Spleen (tissue), 11 donors: Measurements from ENCODE around the gene LMLN. TPM values are rescaled to one million over a fixed set of nuclear protein-coding genes. Genes with fewer than 3 reads are reported as not detected.
"Not testable (repeated sequence)": the region's sequence is repeated elsewhere in the genome, so short reads cannot be mapped to it uniquely, and the experiment has no call there.

Source experiments
- DNase-seq: peaks from one replicate; pipeline ENCODE4 v3.0.0-alpha.2; 2020
- H3K27ac ChIP-seq, 8 donors: fragments of 200-600 bp; sonication (generic) in 7 of 8; 1 replicate in 4 of 8; 2 replicates in 4 of 8; pipeline versions ENCODE4 v1.5.0 to v1.8.0; 2016 to 2021; ENCODE audit warnings: inconsistent platforms in 4 of 8, mild to moderate bottlenecking in 4 of 8, moderate library complexity in 1 of 8
- H3K27me3 ChIP-seq, 7 donors: fragments of 200-600 bp; sonication (generic) in 6 of 7; replicated peaks in 1 of 7; 1 replicate in 4 of 7; 2 replicates in 3 of 7; pipeline versions ENCODE4 v1.5.0 to v1.8.0; 2016 to 2021; ENCODE audit warnings: inconsistent platforms in 3 of 7, mild to moderate bottlenecking in 1 of 7
- H3K36me3 ChIP-seq, 6 donors: fragments of 200-600 bp; sonication (generic) in 5 of 6; 1 replicate in 4 of 6; 2 replicates in 2 of 6; pipeline versions ENCODE4 v1.5.0 to v1.8.0; 2016 to 2021; ENCODE audit warnings: inconsistent platforms in 2 of 6
- H3K4me1 ChIP-seq, 6 donors: fragments of 200-600 bp; sonication (generic) in 5 of 6; 1 replicate in 3 of 6; 2 replicates in 3 of 6; pipeline versions ENCODE4 v1.5.0 to v1.8.0; 2016 to 2021; ENCODE audit warnings: inconsistent platforms in 3 of 6
- H3K4me3 ChIP-seq, 8 donors: fragments of 200-600 bp; sonication (generic) in 7 of 8; 1 replicate in 4 of 8; 2 replicates in 4 of 8; pipeline versions ENCODE4 v1.5.0 to v1.8.0; 2016 to 2021; ENCODE audit warnings: inconsistent platforms in 4 of 8, mild to moderate bottlenecking in 4 of 8, moderate library complexity in 2 of 8
- H3K9me3 ChIP-seq, 8 donors: fragments of 200-600 bp; sonication (generic) in 7 of 8; 1 replicate in 4 of 8; 2 replicates in 4 of 8; pipeline versions ENCODE4 v1.5.0 to v1.8.0; 2016 to 2021; ENCODE audit warnings: inconsistent platforms in 4 of 8
- CTCF ChIP-seq, 11 experiments: fragments of 200-600 bp in 7 of 11; fragments of 450-650 bp in 4 of 11; sonication (generic) in 4 of 11; IDR thresholded peaks in 8 of 11; conservative IDR thresholded peaks in 3 of 11; 1 replicate in 7 of 11; 2 replicates in 4 of 11; pipeline versions ENCODE4 v1.4.0 to v1.8.0; 2016 to 2021; ENCODE audit warnings: antibody characterized with exemption in 11 of 11, inconsistent platforms in 4 of 11, mild to moderate bottlenecking in 1 of 11
- POLR2A ChIP-seq, 3 donors: fragments of 450-650 bp; IDR thresholded peaks; one replicate each; pipeline ENCODE4 v1.5.1; 2017; ENCODE audit warnings: antibody characterized with exemption in 3 of 3, mild to moderate bottlenecking in 1 of 3
- POLR2AphosphoS5 ChIP-seq, 3 donors: sonication (generic); formaldehyde crosslinking; IDR thresholded peaks; one replicate each; pipeline ENCODE4 v1.5.1; 2017; ENCODE audit warnings: antibody characterized with exemption in 3 of 3
- WGBS, 5 donors: extraction: QIAGEN DNeasy Blood & Tissue Kit in 3 of 5; methylation state at CpG; one replicate each; pipeline versions ENCODE4 v1.1.5 to v1.1.7; 2013 to 2018; 5-methylcytosine and 5-hydroxymethylcytosine counted together
- intact Hi-C: fragments of 100-400 bp; cut with DNase I; formaldehyde crosslinking; loops from one replicate; pipeline ENCODE4 v1.15.0; 2023; ENCODE audit warnings: low total_unique reads
- polyA plus RNA-seq, 3 donors: library from polyadenylated mRNA; stranded (reverse); fragments of 200-250 nt; gene quantifications; one replicate each; pipeline ENCODE4 v1.2.1, GENCODE V29; 2013
- total RNA-seq, 7 donors: library from RNA; depleted of rRNA in 3 of 7; stranded (reverse); fragments of >200 nt in 3 of 7; fragmentation: NEBNext Ultra II Directional in 4 of 7; extraction: Animal tissue kit (Norgen Biotek cat#: 25700) in 4 of 7; gene quantifications; one replicate each; pipeline versions ENCODE4 v1.1.0 to v1.2.1, GENCODE V29; 2016 to 2021
- donor health status: healthy with polysubstance abuse.
- donor health status: DM: no; HTN: no; CAD: no; lungs with moderate emphysema.
- donor health status: DM: no; HTN: no; CAD: no.
- donor health status: Bipolar disorder and iron deficiency.
- donor health status: healthy.
- donor health status: DM: no; HTN: no; CAD: no.
- donor health status: DM: yes; HTN: yes; CAD: no.

LMLN gene
- total and polyA plus RNA-seq, 10 donors, result 0.52 to 5.9 (median 3.2) TPM

GRCh38 chr3:197961582-197961945 is 1.5 kb downstream of the LMLN start:
- DNase-seq, result no peak
- intact Hi-C loops, result no loop called here
- Histone ChIP-seq H3K4me3 (peak overlapping the region in 2 of 8 donors; percentile 98), H3K4me1 (peaks cover 19 to 51% (median 42%) of the 10 kb centered on the region in 6 donors), H3K36me3 (peaks cover 0 to 9% (median 2%) of the 10 kb centered on the region in 6 donors), H3K27me3 (no peaks in the 10 kb centered on the region), H3K9me3 (peaks cover 0 to 3% (median under 1%) of the 10 kb centered on the region in 8 donors), H3K27ac (peak overlapping the region in 1 of 8 donors; percentile 76)
- TF ChIP-seq POLR2AphosphoS5 (IDR thresholded peaks at IDR 0.05) (no peak), POLR2A (IDR thresholded peaks at IDR 0.05) (no peak), CTCF (IDR thresholded peaks at IDR 0.05 in 8 of 11, conservative IDR thresholded peaks at IDR 0.05 in 3 of 11) (no peak)
- 48 to 56% (median 52%) methylated on average over 9 of the region's 9 CpGs for WGBS, 5 donors

GRCh38 chr3:197963019-197963637 is 3.1 kb downstream of the LMLN start:
- intact Hi-C loops, result no loop called here
- Histone ChIP-seq H3K4me3 (no peak overlapping the region), H3K27ac (no peak overlapping the region), H3K4me1 (peaks cover 16 to 36% (median 32%) of the 10 kb centered on the region in 6 donors), H3K27me3 (no peaks in the 10 kb centered on the region), H3K36me3 (no peaks in the 10 kb centered on the region), H3K9me3 (peaks cover 4 to 18% (median 14%) of the 10 kb centered on the region in 8 donors)
- no peak for DNase-seq
- WGBS, 5 donors, result 88 to 99% (median 96%) methylated on average over 5 of the region's 5 CpGs
- TF ChIP-seq CTCF (IDR thresholded peaks at IDR 0.05 in 8 of 11, conservative IDR thresholded peaks at IDR 0.05 in 3 of 11), result no peak
- no peak for TF ChIP-seq POLR2AphosphoS5 (IDR thresholded peaks at IDR 0.05)
- TF ChIP-seq POLR2A (IDR thresholded peaks at IDR 0.05), result no peak

GRCh38 chr3:197967337-197967989 is 7.4 kb downstream of the LMLN start:
- H3K9me3 ChIP-seq, result peaks cover 4 to 35% (median 24%) of the 10 kb centered on the region in 8 donors
- 92 to 96% (median 94%) methylated on average over 8 of the region's 8 CpGs for WGBS, 5 donors
- intact Hi-C loops, DNase-seq, H3K36me3 ChIP-seq, H3K4me3 ChIP-seq, H3K27me3 ChIP-seq, H3K4me1 ChIP-seq, H3K27ac ChIP-seq: not testable (repeated sequence)

- no peak for DNase-seq
- no peaks in the 10 kb centered on the region for H3K27me3 ChIP-seq
- WGBS, 5 donors, result 60 to 82% (median 74%) methylated on average over 3 of the region's 3 CpGs
- TF ChIP-seq CTCF (IDR thresholded peaks at IDR 0.05 in 8 of 11, conservative IDR thresholded peaks at IDR 0.05 in 3 of 11) (no peak), POLR2AphosphoS5 (IDR thresholded peaks at IDR 0.05) (no peak), POLR2A (IDR thresholded peaks at IDR 0.05) (no peak)
- intact Hi-C loops, result no loop called here
- no peak overlapping the region for H3K27ac ChIP-seq
- no peaks in the 10 kb centered on the region for H3K4me1 ChIP-seq
- H3K9me3 ChIP-seq, result peaks cover 4 to 35% (median 26%) of the 10 kb centered on the region in 8 donors
- H3K36me3 ChIP-seq, result no peaks in the 10 kb centered on the region
- H3K4me3 ChIP-seq, result no peak overlapping the region
These were observed 10.6 kb downstream of the LMLN start for GRCh38 chr3:197970588-197970987.
